Activated T-cell treated with anti-CD3 and anti-CD28 coated beads, Interleukin-2, amount 50 U/mL, for 72 hours (primary cell): ENCODE measurements around the gene LAIR1. TPM values are rescaled to one million over a fixed set of nuclear protein-coding genes. Genes with fewer than 3 reads are reported as not detected.
A peak's percentile ranks its signal among the peaks of the same experiment; 100 is the strongest.
"Not testable (repeated sequence)": the region's sequence is repeated elsewhere in the genome, so short reads cannot be mapped to it uniquely, and the experiment has no call there.

Experiments
- ATAC-seq, 2 donors: fragments of 150-1000 bp; cut with Tn5 transposase; replicated peaks in 1 of 2; 2 replicates each; pipeline ENCODE4 v1.10.0; 2021; ENCODE audit warnings: moderate library complexity in 2 of 2, mild to moderate bottlenecking in 1 of 2
- DNase-seq, 2 donors: peaks; one replicate each; pipeline ENCODE4 v3.0.0; 2021 to 2022; ENCODE audit warnings: mixed read lengths in 1 of 2
- H3K27ac Mint-ChIP-seq: one replicate; pipeline ENCODE4 v1.8.0; 2022; ENCODE audit warnings: mild to moderate bottlenecking, moderate library complexity, mixed read lengths
- H3K27me3 Mint-ChIP-seq: one replicate; pipeline ENCODE4 v1.8.0; 2022; ENCODE audit warnings: low read depth, mixed read lengths
- H3K36me3 Mint-ChIP-seq, 2 donors: one replicate each; pipeline ENCODE4 v1.8.0; 2022; ENCODE audit warnings: mixed read lengths in 2 of 2, mild to moderate bottlenecking in 1 of 2; ENCODE audit not compliant: insufficient read depth in 2 of 2
- H3K4me1 Mint-ChIP-seq: one replicate; pipeline ENCODE4 v1.8.0; 2022; ENCODE audit warnings: low read depth, mixed read lengths
- H3K4me3 Mint-ChIP-seq, 2 donors: one replicate each; pipeline ENCODE4 v1.8.0; 2022; ENCODE audit warnings: mild to moderate bottlenecking in 2 of 2, mixed read lengths in 2 of 2, moderate library complexity in 2 of 2
- H3K9me3 Mint-ChIP-seq, 2 donors: one replicate each; pipeline ENCODE4 v1.8.0; 2022; ENCODE audit warnings: mixed read lengths in 2 of 2
- total RNA-seq, 2 donors: library from RNA; stranded (reverse); gene quantifications; one replicate each; pipeline ENCODE4 v1.2.3, GENCODE V29; 2022

LAIR1 gene
- total RNA-seq, 2 donors from 2014 or later = 3.5 to 8.3 TPM

- DNase-seq (no peak), ATAC-seq (no peak)
- peaks cover 24% of the 10 kb centered on the region for H3K4me1 Mint-ChIP-seq
- peaks cover 0 to 1% of the 10 kb centered on the region in 2 donors for H3K36me3 Mint-ChIP-seq
- H3K27me3 Mint-ChIP-seq = peaks cover 18% of the 10 kb centered on the region
- H3K9me3 Mint-ChIP-seq = peaks cover 2 to 3% of the 10 kb centered on the region in 2 donors
- H3K4me3 Mint-ChIP-seq = no peak overlapping the region
- no peak overlapping the region for H3K27ac Mint-ChIP-seq
These were observed 32.6 kb downstream of the LAIR1 start for GRCh38 chr19:54332149-54332548.

DNA sequence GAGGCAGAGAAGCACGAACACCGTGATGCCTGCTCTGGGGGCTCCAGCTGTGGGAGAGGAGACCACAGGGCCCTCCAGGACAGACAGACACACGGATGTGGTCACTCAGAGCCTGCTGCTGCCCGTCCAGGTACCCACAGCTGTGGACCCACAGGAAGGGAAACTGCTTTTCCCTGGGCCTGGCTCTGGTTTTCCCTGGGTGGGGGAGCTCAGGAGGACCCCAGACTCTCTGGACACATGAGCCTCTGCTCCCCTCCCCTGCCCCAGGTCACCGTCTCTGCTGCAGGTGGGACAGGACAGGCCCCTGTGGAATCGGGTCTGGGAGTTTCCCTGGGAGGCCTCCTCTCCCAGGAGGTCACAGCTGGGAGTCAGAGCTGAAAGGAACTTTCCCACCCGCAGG is 33.1 kb downstream of the LAIR1 start:
- H3K9me3 Mint-ChIP-seq = peaks cover 2 to 3% of the 10 kb centered on the region in 2 donors
- H3K27me3 Mint-ChIP-seq = peaks cover 18% of the 10 kb centered on the region
- H3K4me1 Mint-ChIP-seq = peaks cover 28% of the 10 kb centered on the region
- DNase-seq = no peak
- no peak overlapping the region for H3K27ac Mint-ChIP-seq
- peaks cover 0 to 1% of the 10 kb centered on the region in 2 donors for H3K36me3 Mint-ChIP-seq
- ATAC-seq = no peak
- H3K4me3 Mint-ChIP-seq = no peak overlapping the region

DNA sequence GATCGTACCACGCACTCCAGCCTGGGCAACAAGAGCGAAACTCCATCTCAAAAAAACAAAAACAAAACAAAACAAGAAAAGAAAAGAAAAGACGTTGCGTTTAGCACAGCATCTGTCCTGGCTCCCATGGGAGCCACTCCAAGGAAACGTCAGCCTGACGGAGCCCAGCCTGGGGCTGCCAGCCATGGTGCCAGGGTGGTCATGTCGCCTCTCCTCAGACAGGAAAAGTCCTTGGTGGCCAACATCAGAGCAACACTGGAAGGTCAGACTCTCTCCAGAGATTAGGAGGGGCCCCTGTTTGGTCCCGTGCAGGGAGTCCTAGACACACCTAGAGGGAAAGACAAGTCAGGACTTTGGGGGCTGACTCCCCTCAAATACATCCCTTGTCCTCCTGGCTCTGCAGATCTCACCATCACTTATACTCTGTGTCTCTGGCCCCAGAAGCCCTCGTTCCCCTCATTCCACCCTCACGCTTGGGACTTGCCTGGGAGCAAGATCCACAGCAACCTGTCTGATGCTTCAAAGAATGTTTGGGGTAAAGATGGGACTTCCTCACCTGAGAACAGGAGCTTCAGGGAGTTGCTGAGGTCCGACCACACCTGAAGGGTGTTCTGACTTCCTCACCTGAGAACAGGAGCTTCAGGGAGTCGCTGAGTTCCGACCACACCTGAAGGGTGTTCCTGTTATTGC is 35.1 kb downstream of the LAIR1 start:
- Mint-ChIP-seq H3K4me3 (no peak overlapping the region), H3K4me1 (peaks cover 28% of the 10 kb centered on the region), H3K36me3 (peaks cover 0 to 1% of the 10 kb centered on the region in 2 donors), H3K27me3 (peaks cover 18% of the 10 kb centered on the region), H3K9me3 (peaks cover 2 to 3% of the 10 kb centered on the region in 2 donors), H3K27ac (no peak overlapping the region)
- ATAC-seq (no peak), DNase-seq (no peak)

- H3K4me3 Mint-ChIP-seq, H3K27ac Mint-ChIP-seq, H3K36me3 Mint-ChIP-seq, ATAC-seq, H3K9me3 Mint-ChIP-seq, DNase-seq: not testable (repeated sequence)
- Mint-ChIP-seq H3K4me1 (peaks cover 22% of the 10 kb centered on the region), H3K27me3 (peaks cover 11% of the 10 kb centered on the region)
These were observed 36.0 kb downstream of the LAIR1 start for GRCh38 chr19:54328781-54329180.

- Mint-ChIP-seq H3K27me3 (peaks cover 19% of the 10 kb centered on the region), H3K9me3 (peaks cover 2 to 3% of the 10 kb centered on the region in 2 donors), H3K36me3 (peaks cover 0 to 1% of the 10 kb centered on the region in 2 donors), H3K4me1 (peaks cover 22% of the 10 kb centered on the region), H3K4me3 (no peak overlapping the region), H3K27ac (no peak overlapping the region)
- no peak for DNase-seq
- ATAC-seq = no peak
These were observed 39.1 kb downstream of the LAIR1 start for GRCh38 chr19:54325631-54326030.

- peaks cover 23% of the 10 kb centered on the region for H3K27me3 Mint-ChIP-seq
- no peak overlapping the region for H3K4me3 Mint-ChIP-seq
- H3K4me1 Mint-ChIP-seq = peaks cover 22% of the 10 kb centered on the region
- peaks cover 2 to 3% of the 10 kb centered on the region in 2 donors for H3K9me3 Mint-ChIP-seq
- no peak overlapping the region for H3K27ac Mint-ChIP-seq
- DNase-seq (peak; percentile 34 to 41), ATAC-seq (peak in 1 of 2 donors; percentile 52)
- peaks cover 0 to 1% of the 10 kb centered on the region in 2 donors for H3K36me3 Mint-ChIP-seq
These were observed 39.5 kb downstream of the LAIR1 start for GRCh38 chr19:54325194-54325621.

DNA sequence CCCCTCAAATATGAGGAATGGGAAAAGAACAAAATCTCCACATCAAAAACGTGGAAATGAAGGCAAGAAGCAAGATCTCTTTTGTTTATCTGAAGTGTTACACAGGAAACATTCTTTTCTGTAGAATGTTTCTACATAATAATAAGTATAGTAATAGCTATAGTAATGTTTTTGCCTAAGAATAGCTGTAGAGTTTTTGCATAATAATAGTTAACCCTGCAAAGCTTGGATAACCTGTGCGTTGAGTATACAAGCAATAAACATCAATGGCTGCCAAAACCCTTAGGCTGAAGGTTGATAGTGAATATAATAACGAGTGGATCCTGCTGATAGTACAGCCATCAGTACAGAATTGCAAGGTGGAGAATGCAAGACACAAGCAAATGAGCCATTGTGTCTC is 40.7 kb downstream of the LAIR1 start:
- DNase-seq (no peak), ATAC-seq (no peak)
- H3K9me3 Mint-ChIP-seq = peaks cover 2 to 3% of the 10 kb centered on the region in 2 donors
- H3K4me1 Mint-ChIP-seq = peaks cover 21% of the 10 kb centered on the region
- H3K27ac Mint-ChIP-seq = no peak overlapping the region
- H3K27me3 Mint-ChIP-seq = peaks cover 30% of the 10 kb centered on the region
- H3K36me3 Mint-ChIP-seq = peaks cover 0 to 1% of the 10 kb centered on the region in 2 donors
- no peak overlapping the region for H3K4me3 Mint-ChIP-seq

DNA sequence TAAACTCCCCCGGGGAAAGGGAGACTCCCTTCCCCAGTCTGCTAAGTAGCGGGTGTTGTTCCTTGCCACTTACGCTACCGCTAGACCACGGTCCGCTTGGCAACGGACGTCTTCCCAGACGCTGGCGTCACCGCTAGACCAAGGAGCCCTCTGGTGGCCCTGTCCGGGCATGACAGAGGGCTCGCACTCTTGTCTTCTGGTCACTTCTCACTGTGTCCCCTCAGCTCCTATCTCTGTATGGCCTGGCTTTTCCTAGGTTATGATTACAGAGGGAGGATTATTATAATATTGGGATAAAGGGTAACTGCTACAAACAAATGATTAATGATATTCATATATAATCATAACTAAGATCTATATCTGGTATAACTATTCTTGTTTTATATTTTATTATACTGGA is 41.8 kb downstream of the LAIR1 start:
- H3K27ac Mint-ChIP-seq = not testable (repeated sequence)

GRCh38 chr19:54322295-54322694 is 42.4 kb downstream of the LAIR1 start:
- H3K4me1 Mint-ChIP-seq = peaks cover 11% of the 10 kb centered on the region
- not testable (repeated sequence) for H3K27ac Mint-ChIP-seq, DNase-seq, H3K4me3 Mint-ChIP-seq, ATAC-seq, H3K36me3 Mint-ChIP-seq, H3K9me3 Mint-ChIP-seq
- peaks cover 31% of the 10 kb centered on the region for H3K27me3 Mint-ChIP-seq

More for the DNA sequence above, 41.8 kb downstream of the LAIR1 start:
- not testable (repeated sequence) for H3K9me3 Mint-ChIP-seq, H3K36me3 Mint-ChIP-seq, ATAC-seq, H3K4me3 Mint-ChIP-seq, DNase-seq
- peaks cover 31% of the 10 kb centered on the region for H3K27me3 Mint-ChIP-seq
- peaks cover 14% of the 10 kb centered on the region for H3K4me1 Mint-ChIP-seq

- Mint-ChIP-seq H3K36me3 (no peaks in the 10 kb centered on the region), H3K9me3 (no peaks in the 10 kb centered on the region), H3K27ac (no peak overlapping the region), H3K27me3 (peaks cover 38% of the 10 kb centered on the region), H3K4me1 (peaks cover 5% of the 10 kb centered on the region), H3K4me3 (no peak overlapping the region)
- DNase-seq = no peak
- no peak for ATAC-seq
These were observed 44.6 kb downstream of the LAIR1 start for GRCh38 chr19:54319892-54320670.

GRCh38 chr19:54319049-54319448 is 45.7 kb downstream of the LAIR1 start:
- DNase-seq = no peak
- ATAC-seq = no peak
- Mint-ChIP-seq H3K27me3 (peaks cover 38% of the 10 kb centered on the region), H3K27ac (no peak overlapping the region), H3K4me1 (peaks cover 5% of the 10 kb centered on the region), H3K36me3 (no peaks in the 10 kb centered on the region), H3K9me3 (no peaks in the 10 kb centered on the region), H3K4me3 (no peak overlapping the region)

DNA sequence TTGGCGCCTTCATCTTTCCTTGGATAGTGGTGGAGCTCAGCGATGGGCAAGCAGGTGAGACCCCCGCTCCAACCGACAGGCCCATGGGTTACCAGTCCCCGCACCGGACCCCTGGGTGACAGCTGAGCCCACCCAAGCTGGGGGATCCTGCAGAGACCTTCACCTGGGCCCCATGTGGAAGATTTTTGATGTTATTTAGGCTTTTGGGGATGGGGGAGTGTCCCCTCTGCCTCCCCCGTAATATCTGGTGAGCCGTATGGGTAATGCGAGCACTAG is 46.8 kb downstream of the LAIR1 start:
- H3K9me3 Mint-ChIP-seq = no peaks in the 10 kb centered on the region
- H3K27me3 Mint-ChIP-seq = peaks cover 38% of the 10 kb centered on the region
- no peak for DNase-seq
- no peak overlapping the region for H3K27ac Mint-ChIP-seq
- H3K36me3 Mint-ChIP-seq = no peaks in the 10 kb centered on the region
- no peak for ATAC-seq
- H3K4me3 Mint-ChIP-seq = no peak overlapping the region
- H3K4me1 Mint-ChIP-seq = peaks cover 5% of the 10 kb centered on the region

DNA sequence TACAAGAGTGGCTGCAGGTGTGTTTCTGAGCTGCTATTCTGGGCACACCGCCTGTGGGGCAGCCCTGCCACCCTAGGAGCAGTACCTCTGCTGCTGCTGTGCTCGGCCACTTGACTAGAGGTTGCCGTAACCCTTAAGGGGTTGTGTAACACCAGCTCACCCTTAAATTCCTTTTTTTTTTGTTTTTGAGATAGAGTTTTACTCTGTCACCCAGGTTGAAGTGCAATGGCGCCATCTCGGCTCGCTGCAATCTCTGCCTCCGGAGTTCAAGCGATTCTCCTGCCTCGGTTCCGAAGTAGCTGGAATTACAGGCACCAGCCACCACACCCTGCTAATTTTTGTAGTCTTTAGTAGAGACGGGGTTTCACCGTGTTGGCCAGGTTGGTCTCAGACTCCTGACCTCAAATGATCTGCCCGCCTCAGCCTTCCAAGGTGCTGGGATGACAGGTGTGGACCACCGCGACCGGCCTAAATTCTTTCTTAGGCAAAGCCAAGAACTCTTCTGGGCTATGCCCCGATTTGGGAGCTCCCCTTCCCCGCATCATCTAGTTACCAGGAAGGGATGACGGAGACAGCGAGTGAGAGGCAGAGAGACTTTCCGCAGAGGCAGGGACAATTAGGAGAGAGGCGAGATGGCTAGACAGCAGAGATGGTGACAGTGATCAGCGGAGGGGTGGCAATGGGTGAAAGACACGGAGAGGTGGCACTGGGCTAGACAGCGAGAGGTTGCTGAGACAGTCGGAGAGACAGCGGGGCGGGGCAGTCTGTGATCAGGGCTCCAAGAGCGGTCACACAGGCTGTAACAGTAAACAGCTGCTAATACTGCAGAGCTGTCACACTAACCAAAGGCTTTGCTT is 47.4 kb downstream of the LAIR1 start:
- no peak for DNase-seq

More for the DNA sequence above, 47.4 kb downstream of the LAIR1 start:
- Mint-ChIP-seq H3K27ac (no peak overlapping the region), H3K4me1 (peaks cover 5% of the 10 kb centered on the region), H3K36me3 (no peaks in the 10 kb centered on the region), H3K4me3 (no peak overlapping the region), H3K9me3 (no peaks in the 10 kb centered on the region), H3K27me3 (peaks cover 36% of the 10 kb centered on the region)
- no peak for ATAC-seq
